Left forelimb (tissue), 1 donor: ENCODE results near the gene SLC2A10.

Experiments
- DNase-seq: peaks from one replicate; pipeline ENCODE4 v3.0.0-alpha.2; 2018; ENCODE audit warnings: low spot score

SLC2A10 gene

GRCh38 chr20:46703435-46703834 lies 6.0 kb upstream of the SLC2A10 start:
- no peak for DNase-seq

- no peak for DNase-seq
Observed at GRCh38 chr20:46704714-46705377, 4.6 kb upstream of the SLC2A10 start.

- DNase-seq, result no peak
Observed at GRCh38 chr20:46705378-46705729, 4.1 kb upstream of the SLC2A10 start.

- no peak for DNase-seq
Observed at GRCh38 chr20:46706242-46706641, 3.2 kb upstream of the SLC2A10 start.

GRCh38 chr20:46708172-46708860 lies 1.1 kb upstream of the SLC2A10 start:
- DNase-seq, result no peak

- DNase-seq, result no peak
Observed at GRCh38 chr20:46709055-46709458, 392 bp upstream of the SLC2A10 start.

- no peak for DNase-seq
Observed at GRCh38 chr20:46710153-46710913, 884 bp downstream of the SLC2A10 start.

- DNase-seq, result no peak
Observed at GRCh38 chr20:46712056-46712636, 2.7 kb downstream of the SLC2A10 start.

GRCh38 chr20:46713957-46714834 lies 4.7 kb downstream of the SLC2A10 start:
- DNase-seq, result no peak

- no peak for DNase-seq
Observed at GRCh38 chr20:46715292-46715756, 5.9 kb downstream of the SLC2A10 start.

- no peak for DNase-seq
Observed at GRCh38 chr20:46717818-46718541, 8.5 kb downstream of the SLC2A10 start.

GRCh38 chr20:46720019-46720418 lies 10.6 kb downstream of the SLC2A10 start:
- DNase-seq, result no peak

- DNase-seq, result no peak
Observed at GRCh38 chr20:46720776-46721425, 11.5 kb downstream of the SLC2A10 start.

GRCh38 chr20:46721476-46721875 lies 12.0 kb downstream of the SLC2A10 start:
- no peak for DNase-seq

- DNase-seq, result no peak
Observed at GRCh38 chr20:46722450-46722849, 13.0 kb downstream of the SLC2A10 start.

GRCh38 chr20:46723039-46723438 lies 13.6 kb downstream of the SLC2A10 start:
- DNase-seq, result no peak

GRCh38 chr20:46724343-46724959 lies 15.0 kb downstream of the SLC2A10 start:
- no peak for DNase-seq

- DNase-seq, result no peak
Observed at GRCh38 chr20:46725186-46726165, 16.0 kb downstream of the SLC2A10 start.

GRCh38 chr20:46731770-46732169 lies 22.3 kb downstream of the SLC2A10 start:
- DNase-seq, result no peak
